Measurements from ENCODE around the gene ZNF783. TPM values are rescaled to one million over a fixed set of nuclear protein-coding genes. Genes with fewer than 3 reads are reported as not detected.

The ZNF783 gene
- total RNA-seq, 2 experiments from 2014 or later: 18.7 to 20.3 TPM

DNA sequence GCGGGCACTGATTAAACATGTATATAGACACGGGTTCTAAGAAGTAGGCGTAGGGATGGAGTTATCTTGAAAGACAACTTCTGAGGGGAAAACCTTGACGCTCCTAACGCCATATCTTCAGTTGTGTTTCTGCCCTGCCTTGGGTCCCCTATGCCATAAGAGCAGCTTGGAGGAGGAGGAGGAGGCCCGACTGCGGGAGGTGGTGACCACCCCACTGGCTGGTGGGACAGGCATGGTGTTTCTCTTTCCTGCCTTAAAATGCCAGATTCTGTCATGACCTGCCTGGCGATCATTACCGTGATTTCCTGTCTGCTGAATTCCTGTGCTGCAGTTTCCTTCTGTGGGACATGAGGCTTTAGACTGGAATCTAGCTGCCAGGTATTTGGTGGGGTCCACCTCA lies 15.9 kb downstream of the ZNF783 start:
- ChIA-PET POLR2A (no interaction called here), CTCF (no interaction called here)

DNA sequence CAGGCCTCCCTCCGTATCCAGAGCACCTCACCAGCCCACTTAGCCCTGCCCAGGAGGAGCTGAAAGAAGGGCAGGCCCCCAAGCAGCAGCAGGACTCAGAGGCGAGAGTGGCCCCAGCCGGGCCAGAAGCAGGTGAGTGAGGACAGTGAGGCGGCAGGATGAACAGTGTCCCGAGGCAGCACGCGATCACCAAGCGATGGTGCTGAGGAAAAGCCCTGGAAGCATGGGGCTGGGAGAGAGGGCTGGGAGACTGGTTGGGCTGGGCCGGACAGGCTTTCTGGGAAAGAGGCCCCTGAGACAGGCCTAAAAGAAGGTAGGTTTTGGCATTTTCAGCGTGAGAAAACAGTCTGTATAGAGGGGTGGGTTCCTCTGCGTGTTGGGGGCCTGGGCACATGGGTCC lies 16.4 kb downstream of the ZNF783 start:
- ChIA-PET CTCF (no interaction called here), POLR2A (no interaction called here)

DNA sequence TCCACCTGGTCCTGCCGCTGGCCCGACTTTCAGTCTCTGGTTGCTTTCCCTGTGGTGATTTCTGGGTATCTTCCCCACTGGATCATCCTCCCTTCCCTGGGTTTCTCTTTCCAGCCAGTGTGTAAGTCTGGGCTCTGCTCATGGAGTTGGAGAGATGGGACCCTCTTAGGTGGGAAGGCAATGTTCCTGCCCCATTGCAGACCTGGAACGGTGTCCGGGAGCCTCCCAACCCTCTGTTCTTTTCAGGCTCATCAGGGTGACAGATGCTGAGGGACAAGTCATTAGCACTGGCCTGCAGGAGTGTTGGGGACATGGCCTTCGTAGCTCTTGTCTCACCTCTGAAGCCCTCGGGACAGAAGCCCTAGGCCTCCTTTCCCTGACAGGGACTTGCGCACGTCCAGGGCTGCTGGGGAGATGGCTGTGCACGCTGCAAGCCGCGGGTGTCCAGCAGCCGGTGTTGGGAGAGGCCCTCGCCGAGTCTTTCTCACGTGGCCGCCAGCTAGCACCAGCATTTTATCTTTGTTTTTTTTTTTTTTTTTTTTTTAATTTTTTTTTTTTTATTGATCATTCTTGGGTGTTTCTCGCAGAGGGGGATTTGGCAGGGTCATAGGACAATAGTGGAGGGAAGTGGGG lies 17.2 kb downstream of the ZNF783 start:
- POLR2A ChIA-PET: no interaction called here
- CTCF ChIA-PET: interaction anchor here (0.7 kb wide), 1 partner anchor 296 kb away, joined by 3 read pairs; no protein-coding TSS in a partner anchor

DNA sequence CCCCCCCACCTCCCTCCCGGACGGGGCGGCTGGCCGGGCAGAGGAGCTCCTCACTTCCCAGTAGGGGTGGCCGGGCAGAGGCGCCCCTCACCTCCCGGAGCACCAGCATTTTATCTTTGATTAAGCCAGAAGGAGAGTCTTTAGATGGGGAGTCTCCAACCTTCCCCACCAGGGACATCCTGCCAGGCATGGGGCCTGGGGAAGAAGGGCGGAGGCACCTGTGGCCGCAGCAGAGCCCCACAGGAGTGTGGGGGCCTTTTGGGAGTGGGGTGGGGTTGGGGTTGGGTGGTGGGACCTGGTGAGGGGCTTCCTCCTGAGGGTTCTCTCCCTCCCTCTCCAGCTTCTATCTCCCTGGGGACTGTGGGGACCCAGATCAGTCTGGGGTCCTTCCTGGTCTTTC lies 18.2 kb downstream of the ZNF783 start:
- ChIA-PET CTCF (no interaction called here), POLR2A (no interaction called here)

DNA sequence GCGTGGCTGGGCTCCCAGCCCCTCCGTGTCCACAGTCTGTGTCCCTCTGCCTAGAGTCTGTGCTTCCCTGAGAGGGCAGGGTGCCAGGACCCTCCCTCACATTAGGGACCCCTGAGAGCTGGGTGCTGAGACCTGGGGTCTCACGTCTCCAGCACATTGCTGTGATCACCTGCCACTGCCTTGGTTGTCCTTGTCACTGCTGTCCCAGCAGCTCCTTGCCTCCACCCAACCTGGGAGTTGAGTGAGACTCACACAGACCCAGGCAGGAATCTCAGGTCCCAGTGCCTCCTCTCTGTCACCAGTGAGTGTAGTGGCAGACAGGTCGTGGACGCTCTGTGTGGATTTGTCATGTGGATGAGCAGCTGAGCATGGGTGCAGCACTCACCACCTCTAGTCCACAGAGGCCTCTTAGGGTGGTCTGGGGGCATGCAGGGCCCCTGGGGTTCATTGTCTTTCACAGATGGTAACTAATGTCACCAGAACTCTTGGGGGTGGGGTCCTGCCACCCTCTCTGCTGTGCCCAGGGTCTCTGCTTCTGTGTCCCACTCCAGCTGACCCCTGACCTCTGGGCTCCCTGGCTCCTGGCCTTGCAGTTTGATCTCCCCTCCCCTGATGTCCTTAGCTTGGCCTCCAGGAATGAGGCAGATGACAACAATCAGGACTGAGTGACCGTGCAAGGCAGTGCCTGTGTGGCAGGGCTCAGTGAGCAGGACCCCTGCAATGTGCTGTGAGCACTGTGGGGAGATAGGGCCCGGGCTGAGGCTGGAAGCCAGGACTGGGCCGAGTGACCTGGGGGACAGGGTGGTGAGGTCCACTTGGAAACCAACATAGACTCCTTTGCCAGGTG lies 18.9 kb downstream of the ZNF783 start:
- CTCF ChIA-PET: no interaction called here
- POLR2A ChIA-PET: no interaction called here

DNA sequence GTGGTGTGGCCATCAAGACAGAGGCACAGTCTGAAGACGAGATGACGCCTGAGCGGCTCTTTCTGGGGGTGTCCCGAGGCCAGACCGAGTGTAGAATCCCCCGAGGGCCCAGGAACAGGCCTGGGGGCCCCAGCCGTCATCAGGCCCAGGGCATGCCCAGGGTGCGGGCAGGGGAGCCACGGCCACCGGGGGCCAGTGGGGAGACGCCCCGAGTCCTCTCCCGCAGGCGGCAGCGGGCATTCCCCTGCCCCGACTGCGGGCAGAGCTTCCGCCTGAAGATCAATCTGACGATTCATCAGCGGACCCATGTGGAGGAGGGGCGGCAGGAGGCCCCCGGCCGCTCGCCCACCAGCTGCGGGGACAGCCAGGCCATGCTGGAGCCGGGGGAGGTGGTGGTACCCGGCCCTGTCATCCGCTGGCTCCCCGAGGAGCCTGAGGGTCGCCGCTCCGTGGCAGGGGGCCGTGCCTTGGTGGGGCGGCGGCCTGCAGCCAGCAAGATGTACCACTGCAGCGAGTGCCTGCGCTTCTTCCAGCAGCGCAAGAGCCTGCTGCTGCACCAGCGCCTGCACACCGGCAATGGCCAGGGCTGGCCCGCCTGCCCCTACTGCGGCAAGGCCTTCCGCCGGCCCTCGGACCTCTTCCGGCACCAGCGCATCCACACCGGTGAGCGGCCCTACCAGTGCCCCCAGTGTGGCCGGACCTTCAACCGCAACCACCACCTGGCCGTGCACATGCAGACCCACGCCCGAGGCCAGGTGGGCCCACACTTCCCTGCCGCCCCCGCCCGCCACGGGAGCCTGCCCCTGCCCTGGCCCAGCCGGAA lies 19.7 kb downstream of the ZNF783 start:
- CTCF ChIA-PET: no interaction called here
- POLR2A ChIA-PET: no interaction called here

DNA sequence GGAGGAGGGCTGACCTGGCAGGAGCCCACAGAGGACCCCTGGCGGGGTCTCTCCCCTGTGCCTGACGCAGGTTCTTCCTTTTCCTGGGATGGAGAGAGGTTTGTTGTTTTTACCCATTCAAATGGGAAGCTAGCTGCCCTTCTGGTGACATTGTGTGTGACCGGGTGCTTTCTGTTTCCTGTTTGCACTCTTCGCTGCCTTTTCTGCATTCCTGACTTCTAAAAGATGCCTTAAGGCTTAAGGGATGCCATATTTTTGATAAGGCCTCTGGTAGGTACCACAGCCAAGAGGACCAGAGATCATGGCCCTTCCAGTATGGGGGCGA lies 20.3 kb downstream of the ZNF783 start:
- ChIA-PET CTCF (no interaction called here), POLR2A (no interaction called here)

DNA sequence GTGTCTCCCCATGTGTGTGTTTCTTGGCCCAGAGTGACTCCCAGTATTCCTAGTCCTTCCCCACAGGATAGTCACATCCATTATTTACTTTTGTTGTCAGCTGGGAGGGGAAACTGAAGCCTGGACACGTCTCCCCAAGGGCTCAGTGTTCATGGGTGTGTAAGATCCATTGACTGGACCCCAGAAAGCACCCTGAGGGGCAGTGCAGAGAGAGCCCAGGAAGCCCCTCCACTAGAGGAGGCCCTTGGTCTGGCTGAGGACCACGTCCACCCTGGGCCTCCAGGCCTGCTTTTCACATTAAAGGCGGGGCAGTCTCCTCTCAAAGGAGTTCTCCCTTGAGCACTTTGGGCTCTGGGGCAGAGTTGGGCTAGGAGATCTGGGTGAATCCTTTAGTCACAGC lies 21.3 kb downstream of the ZNF783 start:
- CTCF ChIA-PET: no interaction called here
- POLR2A ChIA-PET: interaction anchor here (3.2 kb wide), 1 partner anchor 22 kb away, joined by 16 read pairs; the partner anchor contains the start of gene ZNF783

DNA sequence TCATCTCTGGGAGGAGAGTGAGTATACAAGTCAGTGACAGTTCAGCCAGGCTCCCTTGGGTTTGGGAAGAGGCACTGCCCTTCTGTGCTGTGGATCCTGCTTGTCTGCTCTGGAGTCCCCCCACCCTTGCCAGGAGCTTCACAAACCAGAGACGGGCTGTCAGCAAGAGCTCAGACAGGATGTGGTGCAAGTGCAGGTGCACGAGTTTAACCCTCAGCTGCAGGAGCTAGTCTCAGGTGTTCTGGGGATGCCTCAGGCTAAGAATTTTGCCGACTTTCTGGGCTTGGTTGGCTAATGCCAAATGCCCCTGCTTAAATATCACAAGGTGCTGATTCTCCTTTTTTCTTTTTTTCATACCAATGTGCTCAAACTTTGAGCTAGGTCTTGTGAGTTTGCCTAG lies 22.3 kb downstream of the ZNF783 start:
- CTCF ChIA-PET: interaction anchor here (1.0 to 1.7 kb wide), 5 partner anchors 10 to 132 kb away, joined by 3 to 7 read pairs (median 3); partner anchors contain the start of genes ZNF282 and ZNF783

DNA sequence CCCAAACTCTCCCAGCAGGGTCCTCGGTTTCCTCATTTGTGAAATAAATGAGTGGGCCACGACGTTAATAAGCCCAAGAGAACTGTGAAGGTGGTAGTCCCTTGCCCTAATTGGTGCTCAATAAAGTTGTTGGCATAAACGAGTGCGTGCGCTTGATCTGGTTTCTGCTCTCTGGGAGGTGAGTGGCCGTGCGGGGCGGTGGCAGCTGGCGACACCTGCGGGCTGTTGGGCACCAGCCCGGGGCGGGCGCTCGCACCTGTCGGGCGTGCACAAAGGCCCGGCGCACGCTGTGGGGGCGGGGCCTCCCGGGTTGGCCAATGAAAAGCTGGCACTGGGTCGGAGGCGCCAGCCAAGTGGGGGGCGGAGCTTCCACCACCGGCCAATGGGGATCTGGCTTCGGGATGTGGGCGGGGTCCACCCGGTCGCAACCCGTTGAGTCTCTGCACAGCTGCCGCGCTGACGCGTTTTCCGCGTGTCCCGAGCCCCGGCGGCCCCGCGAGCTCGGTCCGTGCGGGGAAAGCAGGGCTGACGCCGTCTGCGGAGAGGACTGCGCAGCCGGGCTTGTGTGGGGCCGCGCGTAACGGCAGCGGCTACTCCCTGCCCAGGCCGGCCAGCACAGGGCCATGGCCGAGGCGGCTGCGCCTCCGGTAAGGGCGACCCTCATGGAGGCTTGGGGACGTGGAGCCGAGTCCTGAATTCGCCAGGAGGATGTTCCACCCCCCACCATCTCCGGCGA lies 23.0 kb downstream of the ZNF783 start:
- POLR2A ChIA-PET: interaction anchor here (0.6 to 3.2 kb wide), 4 partner anchors 15 to 159 kb away, joined by 3 to 16 read pairs (median 4); partner anchors contain the start of genes ZNF425 and ZNF783
- CTCF ChIA-PET: interaction anchor here (0.8 to 1.7 kb wide), 6 partner anchors 11 to 133 kb away, joined by 3 to 7 read pairs (median 4); partner anchors contain the start of genes ZNF282 and ZNF783

More for the DNA sequence above, 22.3 kb downstream of the ZNF783 start:
- POLR2A ChIA-PET: interaction anchor here (0.7 to 3.2 kb wide), 3 partner anchors 14 to 88 kb away, joined by 3 to 16 read pairs (median 4); partner anchors contain the start of gene ZNF783

DNA sequence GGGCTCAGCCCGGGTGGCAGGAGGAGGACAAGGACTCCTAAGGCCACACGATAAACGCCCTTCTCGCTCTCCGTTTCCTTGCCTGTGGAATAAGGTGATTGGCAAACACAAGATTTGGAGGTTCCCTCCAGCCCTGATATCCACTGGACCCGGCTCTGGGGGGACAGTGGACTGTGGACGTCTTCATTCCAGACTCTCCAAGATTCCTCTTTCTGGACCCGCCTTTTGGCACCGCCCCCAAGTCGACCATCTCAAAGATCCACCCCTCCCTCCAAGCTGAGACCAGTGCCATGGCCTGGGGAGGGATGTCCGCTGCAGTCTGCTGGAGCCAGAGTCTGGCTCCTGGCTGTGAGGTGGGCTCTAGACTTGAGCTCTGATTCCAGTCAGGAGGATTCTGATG lies 23.6 kb downstream of the ZNF783 start:
- POLR2A ChIA-PET: interaction anchor here (0.6 to 3.2 kb wide), 3 partner anchors 24 to 160 kb away, joined by 3 to 16 read pairs (median 4); partner anchors contain the start of genes ZNF425 and ZNF783
- CTCF ChIA-PET: interaction anchor here (0.8 to 1.7 kb wide), 5 partner anchors 9 to 133 kb away, joined by 3 to 7 read pairs (median 5); partner anchors contain the start of genes ZNF282 and ZNF783

DNA sequence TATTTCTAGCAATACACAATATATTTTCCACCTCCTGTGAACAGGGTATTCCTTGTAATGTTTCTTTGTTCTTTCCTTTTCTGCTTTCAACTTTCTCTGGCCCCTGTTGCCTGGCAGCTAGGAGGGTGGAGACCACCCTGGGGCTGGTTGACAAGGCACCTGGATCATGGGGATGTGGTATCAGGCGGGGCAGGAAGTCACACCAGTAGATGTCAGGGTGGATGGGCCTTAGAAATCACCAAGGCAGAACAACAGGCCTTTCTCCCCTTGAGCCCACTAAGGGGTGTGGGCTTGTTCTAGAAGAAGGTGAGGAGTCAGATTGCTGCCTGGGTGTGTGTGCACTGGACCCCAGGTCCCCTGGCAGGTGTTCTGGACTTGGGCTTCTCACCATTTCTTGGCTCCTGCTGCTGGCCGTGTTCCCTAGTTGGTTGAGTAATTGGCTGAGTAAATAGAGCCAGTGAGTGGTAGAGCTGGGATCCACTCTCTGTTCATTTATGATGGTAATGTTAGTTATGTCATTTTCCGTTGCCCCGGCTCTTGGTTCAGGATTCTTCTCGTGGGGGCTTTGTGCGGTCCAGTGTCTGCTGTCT lies 24.9 kb downstream of the ZNF783 start:
- ChIA-PET POLR2A (no interaction called here), CTCF (no interaction called here)

DNA sequence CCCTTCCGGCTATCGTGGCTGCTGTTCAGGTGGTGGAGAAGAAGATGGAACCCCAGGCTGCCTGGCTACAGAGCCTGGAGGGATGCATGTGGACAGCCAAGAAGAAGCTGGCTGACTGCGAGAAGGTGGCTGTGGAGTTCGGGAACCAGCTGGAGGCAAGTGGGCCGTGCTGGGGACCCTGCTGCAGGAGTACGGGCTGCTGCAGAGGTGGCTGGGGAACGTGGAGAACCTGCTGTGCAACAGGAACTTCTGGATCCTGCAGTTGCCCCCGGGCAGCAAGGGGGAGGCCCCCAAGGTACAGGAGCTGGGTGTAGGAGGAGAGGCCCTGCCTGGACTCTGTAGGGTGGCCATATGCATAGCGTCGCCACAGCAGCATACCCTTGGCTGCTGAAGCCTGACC lies 25.6 kb downstream of the ZNF783 start:
- POLR2A ChIA-PET: no interaction called here
- CTCF ChIA-PET: no interaction called here

DNA sequence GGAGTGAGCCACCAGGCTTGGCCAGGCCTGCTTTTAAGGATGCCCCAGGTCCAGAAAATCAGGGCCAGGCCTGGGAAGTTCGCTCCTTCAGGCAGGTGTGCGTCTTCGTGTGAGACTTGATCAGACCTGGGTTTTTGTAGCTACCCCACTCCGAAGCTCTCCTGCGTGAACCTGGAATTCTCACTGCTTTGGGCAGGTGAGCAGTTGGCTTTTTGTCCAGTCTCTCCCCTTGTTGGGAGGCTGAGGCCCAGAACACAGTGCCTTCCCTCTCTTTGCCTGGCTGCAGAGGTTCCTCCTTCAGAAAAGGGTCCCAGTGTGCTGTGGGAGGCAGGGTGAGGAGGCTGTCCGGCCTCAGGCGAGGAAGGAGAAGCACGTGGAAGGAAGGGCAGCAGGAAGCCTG lies 27.3 kb downstream of the ZNF783 start:
- POLR2A ChIA-PET: no interaction called here
- CTCF ChIA-PET: no interaction called here

DNA sequence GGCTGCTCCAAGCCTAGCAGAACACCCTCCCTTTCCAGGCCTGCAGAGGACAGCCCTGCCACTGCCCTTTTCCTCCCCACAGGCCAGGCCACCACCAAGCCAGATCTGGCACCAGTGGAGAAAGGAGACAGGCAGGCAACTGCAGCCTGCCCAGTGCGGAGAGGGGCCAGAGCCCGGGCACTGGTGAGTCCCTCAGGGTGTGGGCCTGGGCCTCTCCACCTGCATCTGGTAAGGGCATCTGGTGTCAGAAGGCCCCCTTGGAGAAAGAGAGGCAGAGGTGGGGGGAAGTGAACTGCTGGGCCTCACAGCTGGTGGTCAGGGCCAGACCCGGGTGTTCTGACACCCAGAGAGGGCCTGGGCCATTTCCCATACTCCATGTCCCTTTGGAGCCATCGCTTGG lies 27.9 kb downstream of the ZNF783 start:
- CTCF ChIA-PET: no interaction called here
- POLR2A ChIA-PET: no interaction called here

DNA sequence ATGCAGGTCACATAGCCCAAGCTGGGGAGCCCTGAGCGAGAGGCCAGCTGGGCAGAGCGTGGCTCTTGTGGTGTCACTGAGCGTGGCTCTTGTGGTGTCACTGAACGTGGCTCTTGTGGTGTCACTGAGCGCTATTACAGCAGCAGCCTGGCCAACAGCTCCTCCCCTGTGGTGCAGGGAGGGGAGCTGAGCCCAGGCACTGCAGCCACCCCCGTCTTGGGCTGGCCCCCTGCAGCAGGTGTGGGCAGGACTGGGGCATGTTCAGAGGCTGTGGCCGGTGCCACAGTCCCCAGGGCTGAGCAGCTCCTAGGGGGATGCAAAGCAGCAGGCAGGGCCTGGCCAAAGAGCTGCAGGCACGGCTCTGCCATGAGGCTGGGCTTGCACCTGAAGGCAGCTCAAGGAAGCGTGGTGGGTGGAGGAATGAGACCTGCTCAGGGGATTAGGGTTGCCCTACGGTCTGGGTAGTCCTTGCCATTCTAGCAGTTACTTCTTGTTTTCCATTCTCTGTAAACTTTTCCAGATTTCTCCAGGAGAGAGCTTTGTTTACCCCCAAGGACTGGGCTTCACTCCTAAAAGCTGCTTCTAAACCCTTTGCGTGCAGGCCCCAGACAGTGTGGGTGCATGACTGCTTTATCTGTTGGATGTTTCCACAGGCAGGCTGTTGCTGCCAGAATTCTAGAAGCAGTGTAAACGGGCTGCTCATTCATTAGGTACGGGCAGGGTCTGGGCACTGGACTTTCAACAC lies 29.2 kb downstream of the ZNF783 start:
- ChIA-PET POLR2A (no interaction called here), CTCF (interaction anchor here (1.5 kb wide), 1 partner anchor 451 kb away, joined by 3 read pairs; no protein-coding TSS in a partner anchor)

DNA sequence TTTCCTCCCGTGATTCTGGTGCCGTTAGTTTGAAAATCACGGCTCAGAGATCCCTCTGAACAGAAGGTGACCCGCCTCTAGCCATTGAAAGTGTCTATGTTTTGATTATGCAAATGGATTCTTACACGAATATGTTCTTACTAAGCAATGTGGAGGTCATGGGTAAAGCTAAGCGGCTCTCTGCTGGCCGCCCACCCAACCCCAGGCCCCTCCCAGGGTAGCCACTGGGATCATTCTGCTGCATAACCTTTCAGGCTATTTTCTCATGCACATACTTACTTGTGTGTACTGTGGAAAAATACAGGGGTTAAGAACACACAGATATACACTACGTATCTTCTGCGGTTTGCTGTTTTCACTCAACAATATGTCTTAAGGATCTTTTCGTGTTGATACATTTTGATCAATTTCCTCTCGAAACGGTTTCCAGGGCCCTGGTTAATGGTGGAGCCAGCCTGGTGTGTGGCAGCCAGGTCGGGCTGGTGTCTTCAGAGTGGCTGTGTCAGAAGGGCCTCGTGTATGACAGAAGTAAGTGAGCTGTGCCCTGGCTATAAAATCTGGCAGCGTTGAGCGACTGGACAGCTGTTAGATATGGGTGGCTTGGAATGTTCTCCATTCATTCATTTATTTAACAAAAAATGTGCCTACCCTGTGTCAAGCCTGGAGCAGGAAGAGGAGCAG lies 29.9 kb downstream of the ZNF783 start:
- ChIA-PET CTCF (interaction anchor here (1.5 kb wide), 1 partner anchor 450 kb away, joined by 3 read pairs; no protein-coding TSS in a partner anchor), POLR2A (interaction anchor here (0.6 kb wide), 1 partner anchor 77 kb away, joined by 3 read pairs; no protein-coding TSS in a partner anchor)

DNA sequence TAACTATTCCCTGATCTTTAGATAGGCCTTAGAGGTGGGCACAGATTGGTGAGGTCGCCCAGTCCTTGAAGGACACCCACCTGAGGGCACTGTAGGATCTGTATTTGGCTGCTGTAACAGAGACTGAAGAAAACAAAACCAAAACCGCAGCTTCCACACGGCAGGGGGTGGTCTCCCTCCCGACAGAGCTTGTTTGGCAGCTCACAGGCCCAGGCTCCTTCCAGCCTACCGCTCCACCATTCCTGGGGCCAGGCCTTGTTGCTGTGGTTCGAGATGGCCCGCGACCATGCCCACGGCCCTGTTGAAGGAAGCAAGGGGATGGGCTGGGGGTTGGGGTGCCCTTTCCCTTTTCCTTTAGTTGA lies 30.4 kb downstream of the ZNF783 start:
- ChIA-PET CTCF (no interaction called here), POLR2A (interaction anchor here (0.6 kb wide), 1 partner anchor 78 kb away, joined by 3 read pairs; no protein-coding TSS in a partner anchor)
